ENCODE results near the gene SUN1.
A peak's percentile ranks its signal among the peaks of the same experiment; 100 is the strongest.

The SUN1 gene

GRCh38 chr7:826230-826917 lies 5.9 kb upstream of the SUN1 start:
- intact Hi-C loops (cut with DNase I; ENCODE audit: low total_unique reads), result no loop called here
- Histone ChIP-seq H3K4me3 (no peak overlapping the region), H3K27me3 (no peaks in the 10 kb centered on the region), H3K36me3 (peaks cover 0 to 12% (median 0%) of the 10 kb centered on the region in 3 donors), H3K4me1 (peaks cover 13 to 98% (median 64%) of the 10 kb centered on the region in 4 donors), H3K9me3 (no peaks in the 10 kb centered on the region), H3K27ac (peak overlapping the region; percentile 68 to 87)
- TF ChIP-seq CTCF (IDR thresholded peaks at IDR 0.05), result no peak
- no peak for DNase-seq

GRCh38 chr7:828793-829561 lies 3.3 kb upstream of the SUN1 start:
- no peaks in the 10 kb centered on the region for H3K27me3 ChIP-seq
- TF ChIP-seq CTCF (IDR thresholded peaks at IDR 0.05), result no peak
- no peaks in the 10 kb centered on the region for H3K9me3 ChIP-seq
- H3K4me3 ChIP-seq, result no peak overlapping the region
- no peak for DNase-seq
- peaks cover 17 to 95% (median 61%) of the 10 kb centered on the region in 4 donors for H3K4me1 ChIP-seq
- intact Hi-C loops (cut with DNase I; ENCODE audit: low total_unique reads), result no loop called here
- H3K36me3 ChIP-seq, result peaks cover 0 to 6% (median 0%) of the 10 kb centered on the region in 3 donors
- H3K27ac ChIP-seq, result peak overlapping the region; percentile 42 to 87

GRCh38 chr7:830069-830468 lies 2.2 kb upstream of the SUN1 start:
- Histone ChIP-seq H3K4me1 (peaks cover 17 to 95% (median 64%) of the 10 kb centered on the region in 4 donors), H3K27me3 (no peaks in the 10 kb centered on the region), H3K27ac (peak overlapping the region; percentile 87 to 91), H3K36me3 (peaks cover 0 to 10% (median 0%) of the 10 kb centered on the region in 3 donors), H3K9me3 (no peaks in the 10 kb centered on the region), H3K4me3 (no peak overlapping the region)
- no peak for DNase-seq
- no peak for TF ChIP-seq CTCF (IDR thresholded peaks at IDR 0.05)
- intact Hi-C loops (cut with DNase I; ENCODE audit: low total_unique reads), result loop anchor here (10.0 kb wide), 1 partner anchor 45 kb away; no protein-coding TSS in a partner anchor

GRCh38 chr7:831596-832166 lies 595 bp upstream of the SUN1 start:
- TF ChIP-seq CTCF (IDR thresholded peaks at IDR 0.05), result no peak
- H3K4me3 ChIP-seq, result peak overlapping the region; percentile 23 to 34
- intact Hi-C loops (cut with DNase I; ENCODE audit: low total_unique reads), result loop anchor here (10.0 kb wide), 1 partner anchor 47 kb away; no protein-coding TSS in a partner anchor
- no peaks in the 10 kb centered on the region for H3K9me3 ChIP-seq
- H3K27ac ChIP-seq, result peak overlapping the region; percentile 87 to 91
- DNase-seq, result no peak
- H3K36me3 ChIP-seq, result peaks cover 0 to 6% (median 0%) of the 10 kb centered on the region in 3 donors
- peaks cover 19 to 95% (median 63%) of the 10 kb centered on the region in 4 donors for H3K4me1 ChIP-seq
- no peaks in the 10 kb centered on the region for H3K27me3 ChIP-seq

- intact Hi-C loops (cut with DNase I; ENCODE audit: low total_unique reads), result loop anchor here (10.0 kb wide), 1 partner anchor 48 kb away; no protein-coding TSS in a partner anchor
- Histone ChIP-seq H3K36me3 (peaks cover 0 to 9% (median 0%) of the 10 kb centered on the region in 3 donors), H3K4me3 (peak overlapping the region in 1 of 2 donors; percentile 34), H3K27me3 (no peaks in the 10 kb centered on the region), H3K4me1 (peaks cover 22 to 96% (median 70%) of the 10 kb centered on the region in 4 donors), H3K9me3 (no peaks in the 10 kb centered on the region), H3K27ac (peak overlapping the region; percentile 87 to 91)
- DNase-seq, result no peak
- no peak for TF ChIP-seq CTCF (IDR thresholded peaks at IDR 0.05)
Observed at GRCh38 chr7:832968-833424, 720 bp downstream of the SUN1 start.
